Muscle layer of duodenum (tissue), 2 donors: ENCODE results near the gene PTPRU.
"Not testable (repeated sequence)": the region's sequence is repeated elsewhere in the genome, so short reads cannot be mapped to it uniquely, and the experiment has no call there.

Experiments
- H3K27ac ChIP-seq: one replicate; pipeline ENCODE4 v1.7.0; 2013; ENCODE audit warnings: mild to moderate bottlenecking, low read length
- H3K27me3 ChIP-seq: one replicate; pipeline ENCODE4 v1.7.0; 2013; ENCODE audit warnings: low read depth, mild to moderate bottlenecking, control low read depth, low read length
- H3K36me3 ChIP-seq, 2 donors: one replicate each; pipeline ENCODE4 v1.7.0; 2013; ENCODE audit warnings: low read length in 2 of 2, control low read depth in 1 of 2, mild to moderate bottlenecking in 1 of 2; ENCODE audit not compliant: insufficient read depth in 2 of 2, control insufficient read depth in 1 of 2
- H3K4me1 ChIP-seq, 2 donors: one replicate each; pipeline ENCODE4 v1.7.0; 2013; ENCODE audit warnings: low read length in 2 of 2, mild to moderate bottlenecking in 2 of 2, control low read depth in 1 of 2, moderate library complexity in 1 of 2; ENCODE audit not compliant: insufficient read depth in 2 of 2, control insufficient read depth in 1 of 2
- H3K4me3 ChIP-seq, 2 donors: one replicate each; pipeline ENCODE4 v1.7.0; 2013; ENCODE audit warnings: low read length in 2 of 2, low read depth in 1 of 2, mild to moderate bottlenecking in 1 of 2
- H3K9me3 ChIP-seq, 2 donors: one replicate each; pipeline ENCODE4 v1.7.0; 2013; ENCODE audit warnings: low read length in 2 of 2, control low read depth in 1 of 2, mild to moderate bottlenecking in 1 of 2; ENCODE audit not compliant: control insufficient read depth in 1 of 2
- donor health status: healthy.

Gene PTPRU

GRCh38 chr1:29314685-29315084 is 78.4 kb downstream of the PTPRU start:
- not testable (repeated sequence) for H3K4me3 ChIP-seq, H3K27me3 ChIP-seq, H3K9me3 ChIP-seq, H3K27ac ChIP-seq, H3K4me1 ChIP-seq
- peaks cover 6 to 13% of the 10 kb centered on the region in 2 donors for H3K36me3 ChIP-seq

GRCh38 chr1:29315262-29315661 is 78.9 kb downstream of the PTPRU start:
- no peak overlapping the region for H3K27ac ChIP-seq
- no peaks in the 10 kb centered on the region for H3K4me1 ChIP-seq
- H3K27me3 ChIP-seq = no peaks in the 10 kb centered on the region
- no peak overlapping the region for H3K4me3 ChIP-seq
- H3K36me3 ChIP-seq = peaks cover 6 to 13% of the 10 kb centered on the region in 2 donors
- no peaks in the 10 kb centered on the region for H3K9me3 ChIP-seq

GRCh38 chr1:29315876-29316275 is 79.6 kb downstream of the PTPRU start:
- Histone ChIP-seq H3K27me3 (no peaks in the 10 kb centered on the region), H3K36me3 (peaks cover 6 to 13% of the 10 kb centered on the region in 2 donors), H3K9me3 (no peaks in the 10 kb centered on the region), H3K4me3 (no peak overlapping the region), H3K27ac (no peak overlapping the region), H3K4me1 (no peaks in the 10 kb centered on the region)

- no peaks in the 10 kb centered on the region for H3K4me1 ChIP-seq
- no peak overlapping the region for H3K27ac ChIP-seq
- H3K4me3 ChIP-seq = no peak overlapping the region
- H3K36me3 ChIP-seq = peaks cover 6 to 10% of the 10 kb centered on the region in 2 donors
- H3K9me3 ChIP-seq = no peaks in the 10 kb centered on the region
- no peaks in the 10 kb centered on the region for H3K27me3 ChIP-seq
Observed at GRCh38 chr1:29317063-29317915, 81.0 kb downstream of the PTPRU start.

GRCh38 chr1:29317916-29318530 is 81.7 kb downstream of the PTPRU start:
- peaks cover 6 to 10% of the 10 kb centered on the region in 2 donors for H3K36me3 ChIP-seq
- no peaks in the 10 kb centered on the region for H3K9me3 ChIP-seq
- H3K27me3 ChIP-seq = no peaks in the 10 kb centered on the region
- H3K27ac ChIP-seq = no peak overlapping the region
- no peaks in the 10 kb centered on the region for H3K4me1 ChIP-seq
- H3K4me3 ChIP-seq = no peak overlapping the region

- Histone ChIP-seq H3K36me3 (peaks cover 6 to 10% of the 10 kb centered on the region in 2 donors), H3K4me1 (no peaks in the 10 kb centered on the region), H3K27me3 (no peaks in the 10 kb centered on the region), H3K27ac (no peak overlapping the region), H3K4me3 (no peak overlapping the region), H3K9me3 (no peaks in the 10 kb centered on the region)
Observed at GRCh38 chr1:29318724-29319123, 82.4 kb downstream of the PTPRU start.

- H3K27ac ChIP-seq = no peak overlapping the region
- H3K36me3 ChIP-seq = peaks cover 6 to 10% of the 10 kb centered on the region in 2 donors
- H3K4me3 ChIP-seq = no peak overlapping the region
- H3K9me3 ChIP-seq = no peaks in the 10 kb centered on the region
- no peaks in the 10 kb centered on the region for H3K4me1 ChIP-seq
- H3K27me3 ChIP-seq = no peaks in the 10 kb centered on the region
Observed at GRCh38 chr1:29319300-29320110, 83.2 kb downstream of the PTPRU start.

- Histone ChIP-seq H3K36me3 (peaks cover 6 to 7% of the 10 kb centered on the region in 2 donors), H3K27me3 (no peaks in the 10 kb centered on the region), H3K27ac (no peak overlapping the region), H3K9me3 (no peaks in the 10 kb centered on the region), H3K4me3 (no peak overlapping the region), H3K4me1 (no peaks in the 10 kb centered on the region)
Observed at GRCh38 chr1:29320156-29320940, 84.0 kb downstream of the PTPRU start.

GRCh38 chr1:29321176-29321575 is 84.9 kb downstream of the PTPRU start:
- no peaks in the 10 kb centered on the region for H3K9me3 ChIP-seq
- H3K27me3 ChIP-seq = no peaks in the 10 kb centered on the region
- no peaks in the 10 kb centered on the region for H3K4me1 ChIP-seq
- no peak overlapping the region for H3K4me3 ChIP-seq
- no peak overlapping the region for H3K27ac ChIP-seq
- H3K36me3 ChIP-seq = peaks cover 4 to 6% of the 10 kb centered on the region in 2 donors

- Histone ChIP-seq H3K9me3 (no peaks in the 10 kb centered on the region), H3K27me3 (no peaks in the 10 kb centered on the region), H3K27ac (no peak overlapping the region), H3K4me3 (no peak overlapping the region), H3K36me3 (no peaks in the 10 kb centered on the region), H3K4me1 (no peaks in the 10 kb centered on the region)
Observed at GRCh38 chr1:29322147-29322694, 85.9 kb downstream of the PTPRU start.
